ENCODE data around the gene TSHZ1.

Gene TSHZ1, protein sequence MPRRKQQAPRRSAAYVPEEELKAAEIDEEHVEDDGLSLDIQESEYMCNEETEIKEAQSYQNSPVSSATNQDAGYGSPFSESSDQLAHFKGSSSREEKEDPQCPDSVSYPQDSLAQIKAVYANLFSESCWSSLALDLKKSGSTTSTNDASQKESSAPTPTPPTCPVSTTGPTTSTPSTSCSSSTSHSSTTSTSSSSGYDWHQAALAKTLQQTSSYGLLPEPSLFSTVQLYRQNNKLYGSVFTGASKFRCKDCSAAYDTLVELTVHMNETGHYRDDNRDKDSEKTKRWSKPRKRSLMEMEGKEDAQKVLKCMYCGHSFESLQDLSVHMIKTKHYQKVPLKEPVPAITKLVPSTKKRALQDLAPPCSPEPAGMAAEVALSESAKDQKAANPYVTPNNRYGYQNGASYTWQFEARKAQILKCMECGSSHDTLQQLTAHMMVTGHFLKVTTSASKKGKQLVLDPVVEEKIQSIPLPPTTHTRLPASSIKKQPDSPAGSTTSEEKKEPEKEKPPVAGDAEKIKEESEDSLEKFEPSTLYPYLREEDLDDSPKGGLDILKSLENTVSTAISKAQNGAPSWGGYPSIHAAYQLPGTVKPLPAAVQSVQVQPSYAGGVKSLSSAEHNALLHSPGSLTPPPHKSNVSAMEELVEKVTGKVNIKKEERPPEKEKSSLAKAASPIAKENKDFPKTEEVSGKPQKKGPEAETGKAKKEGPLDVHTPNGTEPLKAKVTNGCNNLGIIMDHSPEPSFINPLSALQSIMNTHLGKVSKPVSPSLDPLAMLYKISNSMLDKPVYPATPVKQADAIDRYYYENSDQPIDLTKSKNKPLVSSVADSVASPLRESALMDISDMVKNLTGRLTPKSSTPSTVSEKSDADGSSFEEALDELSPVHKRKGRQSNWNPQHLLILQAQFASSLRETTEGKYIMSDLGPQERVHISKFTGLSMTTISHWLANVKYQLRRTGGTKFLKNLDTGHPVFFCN (N-terminal part only)

DNA sequence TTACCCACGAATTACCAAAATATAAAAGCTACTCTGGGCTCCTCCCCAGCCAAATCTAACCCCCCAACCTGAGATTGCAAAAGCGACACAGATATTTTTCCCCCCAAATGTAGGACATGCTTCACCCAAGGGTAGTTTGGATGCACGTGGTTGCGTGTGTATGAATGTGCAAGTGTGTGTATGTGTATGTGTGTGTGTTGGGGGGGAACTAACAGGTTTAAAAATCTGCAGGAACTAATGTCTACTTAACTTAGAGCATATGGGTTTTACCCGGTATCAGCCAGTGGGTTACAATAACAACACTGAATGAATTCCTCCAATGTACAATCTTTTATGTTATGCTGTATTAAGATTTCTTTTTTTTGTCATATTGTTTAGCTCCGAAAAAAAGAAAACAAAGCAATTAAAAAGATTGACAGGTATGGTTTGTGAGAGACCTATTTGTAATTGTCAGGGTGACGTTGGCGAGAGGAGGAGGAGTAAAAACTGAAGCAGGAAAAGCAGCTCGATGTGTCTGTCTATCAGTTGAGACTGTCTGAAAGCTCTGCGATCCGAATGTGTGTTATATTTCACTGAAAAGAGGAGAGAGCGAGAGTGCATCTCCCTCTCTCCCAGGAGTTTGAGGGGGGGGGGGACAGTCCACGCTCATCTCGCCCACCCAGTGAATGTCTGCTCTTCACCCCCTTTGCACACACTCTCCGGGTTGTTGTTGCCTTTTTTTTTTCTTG, at the start of gene TSHZ1:
Gene TSHZ1, plus strand, starts transcription at position 524 of the 728 bp plus-strand sequence. CDS start 1,080 bp downstream, outside the sequence.
- DNase-seq = peak; percentile 67

DNA sequence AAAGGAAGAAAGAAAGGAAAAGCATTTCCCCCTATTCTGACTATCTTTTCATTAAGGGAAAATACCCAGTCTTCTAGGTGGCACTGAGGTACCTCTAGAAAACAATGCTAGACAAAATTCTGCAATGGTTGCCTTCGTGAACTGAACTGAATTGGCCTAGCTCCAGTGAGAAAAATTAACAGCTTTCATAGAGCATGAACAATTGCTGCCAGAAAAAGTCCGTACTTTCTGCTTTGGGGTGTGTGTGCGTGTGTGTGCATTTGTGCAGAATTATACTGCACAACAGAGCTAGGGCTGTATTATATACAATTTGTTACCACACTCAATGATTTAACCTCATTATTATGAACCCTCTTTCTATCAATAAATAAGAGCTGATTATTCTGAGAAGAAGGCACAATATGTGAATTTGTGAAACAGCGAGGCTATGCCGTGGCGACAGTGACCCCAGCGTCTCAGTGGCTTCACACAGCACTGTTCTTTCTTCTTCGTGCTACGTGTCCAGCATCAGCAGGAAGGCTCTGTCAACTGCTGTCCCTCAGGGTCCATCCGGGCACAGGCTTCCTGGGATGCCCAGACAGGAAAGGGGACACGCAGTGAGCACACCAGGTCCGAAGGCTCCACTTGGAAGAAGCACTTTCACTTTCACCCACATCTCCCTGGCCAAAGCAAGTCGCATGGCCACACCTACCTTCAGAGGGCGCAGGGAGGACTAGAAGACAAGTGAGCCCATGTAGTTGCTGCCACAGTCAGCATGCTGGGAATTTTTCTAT, 49.2 kb upstream of the TSHZ1 start:
- peak; percentile 39 for DNase-seq

DNA sequence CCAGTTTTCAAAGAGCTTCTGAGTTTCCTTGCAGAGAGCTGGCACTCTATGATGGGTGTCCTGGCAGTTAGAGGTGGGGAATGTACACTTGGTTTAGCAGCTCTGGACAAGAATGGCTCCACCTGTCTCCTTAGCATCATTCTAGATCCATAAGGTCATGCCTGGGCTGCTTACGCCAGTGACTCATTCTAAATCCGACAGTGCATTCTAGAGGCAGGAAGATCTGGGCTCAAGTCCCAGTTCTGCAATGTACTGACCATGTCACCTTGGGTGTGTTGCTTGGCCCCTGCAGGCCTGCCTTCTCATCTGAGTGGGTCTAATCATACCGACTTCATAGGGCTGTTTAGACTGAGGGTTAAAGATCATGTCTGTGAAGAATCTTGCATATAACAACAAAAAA, 48.1 kb upstream of the TSHZ1 start:
- no peak for DNase-seq

DNA sequence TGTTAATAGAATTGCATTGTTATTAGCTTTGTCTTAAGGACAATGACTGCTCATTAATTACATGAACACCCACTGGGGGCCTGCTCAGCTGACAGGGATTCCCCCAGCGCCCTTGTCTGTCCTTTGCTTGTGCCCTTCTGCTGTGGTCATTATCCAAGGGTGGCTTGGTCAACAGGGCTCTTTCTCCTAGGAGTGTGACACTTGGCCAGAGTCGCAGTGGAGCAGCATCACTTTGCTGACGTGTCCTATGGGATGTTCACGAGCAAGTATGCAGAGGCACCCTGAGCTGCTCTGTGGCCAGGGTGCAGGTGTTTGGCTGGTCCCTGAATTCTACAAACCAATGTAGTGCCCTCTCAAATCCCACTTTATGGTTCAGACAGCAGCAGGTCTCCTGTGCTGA, 47.6 kb upstream of the TSHZ1 start:
- DNase-seq = no peak

DNA sequence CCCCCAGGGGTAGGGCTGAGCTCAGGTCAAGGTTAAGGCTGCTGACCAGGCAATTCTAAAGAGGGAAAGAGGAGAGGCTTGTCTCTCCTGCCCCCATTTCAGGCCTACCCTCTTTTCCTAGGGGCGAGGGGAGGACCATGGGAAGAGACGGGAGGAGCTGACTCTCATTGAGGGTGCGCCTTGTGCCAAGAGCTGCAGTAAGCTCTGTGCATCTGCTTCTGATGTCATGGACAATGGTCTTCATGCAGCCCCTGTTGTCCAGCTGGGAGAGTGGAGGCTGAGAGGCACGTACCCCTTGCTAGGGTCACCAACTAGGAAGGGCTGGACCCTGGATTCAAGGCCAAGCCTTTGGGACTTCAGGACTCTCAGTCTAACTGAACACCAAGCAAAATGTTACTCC, 46.9 kb upstream of the TSHZ1 start:
- no peak for DNase-seq

DNA sequence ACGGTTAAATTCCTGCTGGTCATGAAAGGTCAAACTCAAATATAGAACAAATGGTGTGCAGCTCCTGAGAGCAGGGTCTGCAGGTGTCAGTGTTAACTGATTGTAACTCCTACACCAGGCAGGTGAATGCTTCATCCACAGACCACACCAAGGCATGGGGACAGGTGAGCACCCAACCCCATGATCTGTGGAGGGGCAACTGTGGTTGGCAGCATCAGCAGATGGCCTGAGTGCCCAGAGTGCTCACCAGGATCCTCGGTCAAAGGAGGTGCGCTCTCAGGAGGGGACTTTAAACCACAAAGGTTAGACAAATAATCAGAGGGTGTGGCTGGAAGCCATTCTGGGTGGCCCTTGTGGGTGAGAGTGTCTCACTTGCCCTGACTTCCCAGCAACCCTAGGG, 46.1 kb upstream of the TSHZ1 start:
- no peak for DNase-seq

DNA sequence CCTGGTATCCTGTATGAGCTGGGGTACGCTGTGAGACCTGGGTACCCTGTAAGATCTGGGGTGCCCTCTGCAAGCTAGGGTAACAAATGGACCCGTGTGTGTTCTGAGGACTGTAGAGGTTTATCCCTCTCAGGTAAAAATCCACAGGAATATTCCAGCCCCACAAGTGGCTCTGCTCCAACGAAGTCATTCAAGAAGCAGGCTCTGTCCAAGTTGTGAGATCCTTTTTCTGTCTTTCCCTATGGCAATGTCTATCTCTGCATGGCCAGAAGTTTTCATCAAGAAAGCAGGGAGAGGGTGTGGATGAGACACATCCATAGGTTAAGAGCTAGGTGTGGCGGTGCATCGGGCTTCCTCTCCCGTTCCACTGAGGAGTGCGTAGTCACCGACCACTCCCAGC, 44.7 kb upstream of the TSHZ1 start:
- DNase-seq = no peak

DNA sequence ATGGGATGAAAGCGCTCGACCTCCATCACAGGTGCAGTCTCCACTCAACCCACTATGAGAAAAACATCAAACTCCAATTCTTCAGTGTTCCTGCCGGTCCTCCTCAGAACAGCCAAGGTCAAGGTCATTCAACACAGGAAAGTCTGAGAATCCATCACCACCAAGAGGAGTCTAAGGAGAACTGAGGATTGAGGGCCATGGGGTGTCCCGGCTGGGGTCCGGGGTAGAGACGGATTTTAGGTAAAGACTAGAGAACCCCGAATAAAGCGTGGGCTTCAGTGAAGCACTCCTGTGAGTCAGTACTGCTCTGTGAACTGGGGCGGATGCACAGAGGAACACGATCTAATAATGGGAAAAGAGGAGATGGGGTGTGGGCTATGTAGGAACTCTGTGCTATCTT, 43.5 kb upstream of the TSHZ1 start:
- DNase-seq = no peak

DNA sequence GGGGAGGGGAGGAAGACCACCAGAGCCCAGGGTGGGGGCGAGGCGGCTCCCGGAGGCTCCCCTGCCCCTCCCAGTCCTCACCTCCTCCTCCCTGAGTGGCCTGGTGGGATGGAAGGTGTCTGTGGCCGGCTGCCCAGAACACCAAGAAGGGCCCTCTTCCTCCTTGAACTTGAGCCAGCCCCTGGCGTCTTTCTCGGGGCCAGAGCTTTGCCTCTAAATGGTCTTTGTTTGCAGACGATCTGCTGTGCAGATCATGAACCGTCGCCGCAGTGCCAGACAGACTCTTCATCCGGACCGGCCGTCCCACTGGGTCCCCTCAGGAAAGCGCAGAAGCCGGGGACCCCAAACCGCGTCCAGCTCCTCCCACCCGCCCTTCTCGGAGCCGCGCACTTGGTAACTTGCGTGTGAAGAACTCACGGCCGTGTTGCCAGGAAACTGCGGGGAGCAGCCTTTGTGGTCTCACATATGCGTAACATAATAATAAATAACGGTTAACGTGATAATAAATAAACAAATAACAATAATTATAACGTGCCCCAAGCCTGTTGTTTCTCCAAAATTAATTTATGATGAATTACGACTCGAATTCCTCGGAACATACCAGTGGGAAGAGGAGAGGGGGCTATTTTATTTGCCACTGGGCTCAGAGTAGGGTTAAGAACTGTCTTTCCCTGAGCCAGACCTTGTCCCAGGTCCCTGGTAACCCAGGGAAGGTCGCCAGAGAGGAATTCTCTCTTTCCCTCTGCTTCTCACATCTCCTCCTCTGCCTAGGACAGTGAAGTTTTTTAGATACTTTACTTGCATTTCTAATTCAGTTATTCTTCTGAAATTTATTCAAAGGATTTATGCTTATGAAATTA, 42.6 kb upstream of the TSHZ1 start:
- no peak for DNase-seq

DNA sequence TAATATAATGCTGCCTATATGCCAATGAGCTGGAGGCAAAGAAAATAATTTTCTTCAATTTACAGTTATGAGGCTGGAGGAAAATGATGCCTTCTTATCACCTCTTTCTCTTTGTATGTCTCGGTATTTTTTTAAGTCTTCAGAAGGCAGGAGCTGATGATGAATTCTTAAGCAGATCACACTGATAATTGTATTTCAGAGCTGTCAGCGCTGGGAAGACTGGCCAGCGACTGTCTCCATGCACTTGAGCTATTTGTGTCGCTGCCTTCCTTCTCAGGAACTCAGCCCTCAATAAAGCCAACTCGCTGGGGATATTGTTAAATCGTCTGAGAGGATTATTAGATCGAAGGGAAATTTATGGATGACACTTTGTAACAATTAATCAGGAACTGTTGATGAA, 42.0 kb upstream of the TSHZ1 start:
- DNase-seq = no peak

DNA sequence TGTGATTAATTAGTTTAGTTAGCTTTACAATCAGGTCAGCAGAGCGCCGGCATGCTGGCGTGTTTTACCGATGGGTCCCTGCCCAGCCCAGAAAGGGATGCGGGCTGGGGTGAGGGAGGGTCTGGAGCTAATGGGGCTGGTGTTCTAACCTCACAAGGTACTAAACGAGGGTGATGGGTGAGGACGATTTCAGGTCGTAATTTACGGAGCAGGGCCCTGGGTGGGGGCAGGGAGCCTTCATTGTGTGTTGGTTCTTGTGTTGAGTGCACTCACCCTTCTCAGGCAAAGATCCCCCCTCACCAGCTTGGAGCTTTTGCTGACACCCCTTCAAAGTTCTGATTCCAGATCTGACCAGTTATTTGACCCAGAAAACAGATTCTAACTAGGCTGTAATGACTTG, 41.2 kb upstream of the TSHZ1 start:
- no peak for DNase-seq

DNA sequence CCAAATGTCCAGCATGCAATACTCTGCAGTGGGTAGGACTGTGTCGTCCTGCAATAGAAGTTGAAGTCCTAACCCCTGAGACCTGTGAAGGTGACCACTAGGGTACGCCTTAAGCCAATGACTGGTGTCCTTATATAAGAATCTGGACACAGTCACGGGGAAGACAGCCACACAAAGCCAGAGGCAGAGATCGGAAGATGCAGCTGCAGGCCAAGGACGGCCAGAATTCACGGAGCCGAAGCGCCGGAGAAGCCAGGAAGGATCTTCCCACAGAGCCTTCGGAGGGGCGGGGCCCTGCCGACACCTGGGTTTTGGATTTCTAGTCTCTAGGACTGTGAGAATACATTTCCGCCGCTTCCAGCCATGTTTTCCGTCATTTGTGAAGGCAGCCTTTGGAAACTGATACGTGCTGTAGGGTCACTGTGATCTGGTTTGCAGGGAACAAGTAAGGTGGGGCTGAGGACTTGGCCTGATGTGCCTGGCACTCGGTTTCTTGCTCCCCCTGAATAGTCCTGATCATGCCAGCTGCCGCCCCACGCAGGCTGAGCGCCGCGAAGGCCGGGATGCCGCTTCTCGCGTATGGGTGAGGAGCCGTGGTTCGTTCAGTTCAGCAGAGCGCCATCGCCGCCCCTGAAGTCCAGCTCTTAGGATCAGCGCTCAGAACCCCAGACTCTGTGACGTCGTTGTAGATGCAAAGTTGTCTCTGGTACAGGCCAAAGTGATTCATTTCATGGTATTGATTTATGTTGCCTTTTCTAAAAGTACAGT, 40.4 kb upstream of the TSHZ1 start:
- no peak for DNase-seq

DNA sequence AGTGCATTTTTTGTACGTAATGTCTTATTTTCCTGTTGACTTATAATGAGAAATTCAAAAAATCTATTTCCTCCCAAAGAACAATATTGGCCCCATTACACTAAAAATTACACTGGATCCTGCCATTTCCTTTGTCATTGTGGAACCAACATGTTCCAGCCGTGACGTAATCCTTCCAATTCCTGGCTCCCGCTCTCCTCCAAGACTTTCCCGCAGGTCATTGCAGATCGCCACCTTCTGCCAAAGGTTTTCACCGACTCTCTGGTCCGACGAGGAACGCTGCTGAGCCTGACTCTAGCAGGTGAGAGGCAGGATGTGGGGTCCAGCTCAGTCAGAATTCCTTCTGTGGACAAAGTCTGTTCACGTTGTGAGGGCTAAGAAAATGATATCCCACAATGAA, 39.7 kb upstream of the TSHZ1 start:
- no peak for DNase-seq

DNA sequence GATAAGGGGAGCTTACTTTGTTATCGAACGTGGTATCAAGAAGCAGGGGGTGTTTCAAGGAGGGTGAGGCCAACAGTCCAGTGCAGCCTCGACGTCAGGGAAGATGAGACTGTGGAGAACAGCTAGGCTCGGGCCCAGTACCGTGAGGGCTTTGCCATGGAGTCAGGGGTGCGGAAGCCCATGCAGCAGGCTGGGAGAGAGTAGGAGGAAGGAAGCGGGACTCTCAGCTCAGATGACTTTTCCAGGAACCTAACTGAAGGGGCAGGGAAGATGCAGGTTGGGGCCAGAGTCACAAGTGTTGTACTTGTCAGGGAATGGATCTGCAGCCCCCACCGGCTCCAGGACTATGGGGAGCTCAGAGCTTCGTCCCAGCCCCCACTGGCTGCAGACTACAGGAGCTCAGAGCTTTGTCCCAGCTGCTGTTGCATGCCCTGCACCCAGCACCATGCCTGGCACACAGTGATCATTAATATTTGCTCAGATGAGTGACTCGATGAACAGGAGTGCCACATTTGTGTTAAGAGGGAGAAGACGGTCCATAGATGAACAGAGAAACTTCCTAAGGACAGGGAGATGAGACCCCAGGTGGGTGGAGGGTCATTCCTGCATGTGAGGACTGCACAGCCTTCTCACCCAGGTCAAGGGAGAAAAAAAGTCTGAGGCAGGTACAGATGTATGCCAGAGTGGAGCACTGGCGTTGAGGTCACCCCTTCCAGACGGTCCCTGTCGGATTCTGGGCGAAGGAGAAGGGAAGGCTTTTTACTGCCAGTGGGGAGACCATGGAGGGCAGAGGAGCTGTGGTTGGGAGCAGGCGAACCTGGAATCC, 38.1 kb upstream of the TSHZ1 start:
- no peak for DNase-seq

DNA sequence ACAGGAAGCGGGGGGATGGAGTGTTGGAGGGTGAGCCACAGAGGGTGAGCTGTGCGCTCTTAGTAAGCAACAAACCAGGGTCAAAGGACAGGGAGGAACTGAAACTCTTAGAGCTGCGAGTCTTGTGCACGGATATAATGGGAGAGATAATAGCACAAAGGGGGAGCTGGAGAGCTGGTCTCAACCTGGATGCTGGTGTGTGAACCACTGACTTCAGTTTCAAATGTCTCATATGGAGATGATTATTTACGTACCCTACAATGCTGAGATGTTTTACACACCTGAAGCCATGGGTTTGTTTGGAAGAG, 37.5 kb upstream of the TSHZ1 start:
- no peak for DNase-seq

DNA sequence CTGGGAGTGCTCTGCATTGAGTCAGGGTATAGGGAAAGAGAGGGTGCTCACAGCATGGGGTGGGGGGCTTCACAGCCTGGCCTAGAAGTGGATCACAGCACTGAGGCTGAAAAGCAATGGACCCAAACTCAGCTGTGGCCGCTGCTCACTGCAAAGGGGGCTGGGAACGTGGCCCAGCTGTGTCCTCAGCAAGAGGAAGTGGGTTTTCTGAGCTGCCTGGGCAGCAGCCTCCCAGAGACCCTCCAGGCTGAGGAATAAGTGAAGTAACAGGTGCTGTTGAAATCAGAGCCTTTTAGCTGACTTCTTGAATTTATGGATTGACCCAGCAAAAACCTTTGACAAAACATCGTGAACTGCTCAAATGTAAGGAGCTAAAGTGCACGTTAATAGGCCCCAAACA, 36.9 kb upstream of the TSHZ1 start:
- DNase-seq = no peak

DNA sequence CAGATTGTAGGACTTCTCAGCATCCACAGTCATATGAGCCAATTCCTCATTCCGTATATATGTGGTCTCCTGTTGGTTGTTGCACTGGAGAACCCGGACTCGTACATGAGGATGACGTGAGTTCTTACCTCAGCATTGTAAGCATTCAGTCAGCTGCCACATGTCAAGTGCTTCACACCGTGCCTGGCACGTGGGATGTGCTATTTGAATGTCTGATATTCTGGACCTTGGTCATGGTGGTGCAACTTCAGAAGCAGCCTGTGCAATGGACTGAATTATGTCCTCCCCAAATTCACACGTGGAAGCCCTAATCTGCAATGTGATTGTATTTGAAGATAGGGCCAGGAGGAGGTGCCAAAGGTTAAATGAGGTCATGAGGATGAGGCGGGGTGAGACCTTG, 33.7 kb upstream of the TSHZ1 start:
- no peak for DNase-seq

DNA sequence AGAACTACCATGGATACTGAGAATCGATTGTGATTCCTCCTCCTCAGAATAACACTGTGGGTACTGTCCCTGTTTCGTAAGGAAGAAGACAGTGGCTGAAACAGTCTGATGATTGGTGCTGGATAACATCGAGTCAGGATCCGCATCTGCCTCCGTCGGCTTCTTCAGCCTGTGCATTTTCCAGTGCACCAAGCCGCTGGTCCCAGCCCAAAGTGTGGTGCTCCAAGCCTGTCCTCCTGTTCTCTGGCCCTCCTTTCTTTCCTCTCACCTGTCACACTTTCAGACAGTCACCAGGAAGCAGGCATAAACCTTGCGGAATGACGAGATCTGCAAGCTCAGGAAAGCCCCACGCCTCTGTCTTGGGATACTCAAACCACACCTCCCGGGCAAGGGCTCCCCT, 32.2 kb upstream of the TSHZ1 start:
- DNase-seq = no peak

DNA sequence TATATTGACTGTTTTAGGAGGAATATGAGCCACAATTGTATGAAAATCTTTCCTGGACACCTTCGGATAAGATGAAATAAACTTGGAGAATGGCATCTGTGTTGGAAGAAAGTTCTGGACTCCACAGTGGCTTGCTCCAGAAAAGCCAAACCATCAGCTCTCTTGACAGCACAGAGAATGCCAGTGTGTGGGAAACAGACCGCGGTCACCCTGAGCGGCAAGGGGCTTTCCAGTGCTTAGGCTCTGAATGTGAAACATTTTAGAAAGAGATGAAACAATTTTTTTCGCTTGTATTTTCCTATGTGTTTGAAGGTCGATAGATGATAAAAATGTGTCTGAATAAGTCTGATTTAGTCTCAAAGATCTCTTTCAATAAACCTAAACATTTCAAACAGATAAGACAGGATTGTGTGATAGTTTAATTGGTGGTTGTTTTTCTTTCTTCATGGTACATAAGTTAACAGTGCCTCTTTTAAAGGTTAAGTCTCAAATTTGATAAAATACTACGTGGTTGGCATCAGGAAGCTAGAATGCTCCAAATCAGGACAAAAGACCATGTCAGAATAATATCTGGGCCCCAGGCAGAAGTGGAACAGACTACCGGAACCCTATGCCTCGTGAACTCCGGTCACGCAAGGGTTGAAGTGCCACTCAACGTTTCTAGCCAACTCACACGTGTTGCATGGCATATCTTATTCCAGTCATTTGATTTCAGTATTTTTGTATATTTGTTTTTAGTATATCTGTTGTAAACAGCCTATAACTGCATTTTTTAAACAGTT, 30.6 kb upstream of the TSHZ1 start:
- DNase-seq = no peak
